Peyer's patch (tissue), 4 donors: Measurements from ENCODE around the gene PTPRM. TPM values are rescaled to one million over a fixed set of nuclear protein-coding genes. Genes with fewer than 3 reads are reported as not detected.

Experiments used
- DNase-seq, 3 donors: peaks; one replicate each; pipeline ENCODE4 v3.0.0-alpha.2; 2017 to 2019
- H3K27ac ChIP-seq, 4 donors: fragments of 200-600 bp; sonication (generic); one replicate each; pipeline ENCODE4 v1.5.1; 2016 to 2019
- H3K27me3 ChIP-seq, 2 donors: fragments of 200-600 bp; sonication (generic); one replicate each; pipeline ENCODE4 v1.5.1; 2019
- H3K36me3 ChIP-seq, 3 donors: fragments of 200-600 bp; sonication (generic); one replicate each; pipeline ENCODE4 v1.5.1; 2016 to 2019
- H3K4me1 ChIP-seq, 4 donors: fragments of 200-600 bp; sonication (generic); one replicate each; pipeline ENCODE4 v1.5.1; 2016 to 2019
- H3K4me3 ChIP-seq, 4 donors: fragments of 200-600 bp; sonication (generic); 1 replicate in 3 of 4; 2 replicates in 1 of 4; pipeline ENCODE4 v1.5.1; 2016 to 2019; ENCODE audit warnings: mild to moderate bottlenecking in 1 of 4
- H3K9me3 ChIP-seq, 4 donors: fragments of 200-600 bp; sonication (generic); one replicate each; pipeline ENCODE4 v1.5.1; 2016 to 2019; ENCODE audit warnings: mild to moderate bottlenecking in 1 of 4
- CTCF ChIP-seq, 6 experiments: fragments of 450-650 bp in 4 of 6; fragments of 200-600 bp in 2 of 6; sonication (generic) in 1 of 6; IDR thresholded peaks; one replicate each; pipeline ENCODE4 v1.5.1; 2017 to 2019; ENCODE audit warnings: antibody characterized with exemption in 6 of 6, mild to moderate bottlenecking in 3 of 6, moderate library complexity in 1 of 6
- POLR2A ChIP-seq, 2 donors: fragments of 450-650 bp; IDR thresholded peaks; one replicate each; pipeline ENCODE4 v1.5.1; 2017; ENCODE audit warnings: antibody characterized with exemption in 2 of 2, mild to moderate bottlenecking in 2 of 2, moderate library complexity in 2 of 2
- total RNA-seq, 4 donors: library from RNA; depleted of rRNA; stranded (reverse); fragments of >200 nt; gene quantifications; one replicate each; pipeline ENCODE4 v1.1.0, GENCODE V29; 2016

The PTPRM gene
- total RNA-seq, 4 donors from 2014 or later = 39.6 to 211 (median 80.3) TPM

GRCh38 chr18:8177330-8178016 is 610.4 kb downstream of the PTPRM start:
- Histone ChIP-seq H3K4me3 (no peak overlapping the region), H3K4me1 (peaks cover 0 to 4% (median 0%) of the 10 kb centered on the region in 4 donors), H3K27me3 (no peaks in the 10 kb centered on the region), H3K27ac (no peak overlapping the region), H3K9me3 (no peaks in the 10 kb centered on the region), H3K36me3 (no peaks in the 10 kb centered on the region)
- DNase-seq = no peak
- TF ChIP-seq CTCF (IDR thresholded peaks at IDR 0.05) (no peak), POLR2A (IDR thresholded peaks at IDR 0.05) (no peak)

GRCh38 chr18:8186413-8186812 is 619.3 kb downstream of the PTPRM start:
- Histone ChIP-seq H3K27ac (no peak overlapping the region), H3K27me3 (no peaks in the 10 kb centered on the region), H3K4me3 (no peak overlapping the region), H3K4me1 (no peaks in the 10 kb centered on the region), H3K36me3 (no peaks in the 10 kb centered on the region), H3K9me3 (no peaks in the 10 kb centered on the region)
- DNase-seq = no peak
- no peak for TF ChIP-seq POLR2A (IDR thresholded peaks at IDR 0.05)
- TF ChIP-seq CTCF (IDR thresholded peaks at IDR 0.05) = no peak

GRCh38 chr18:8188184-8188583 is 621.1 kb downstream of the PTPRM start:
- no peak for TF ChIP-seq CTCF (IDR thresholded peaks at IDR 0.05)
- TF ChIP-seq POLR2A (IDR thresholded peaks at IDR 0.05) = no peak
- Histone ChIP-seq H3K27ac (no peak overlapping the region), H3K4me3 (no peak overlapping the region), H3K4me1 (no peaks in the 10 kb centered on the region), H3K27me3 (no peaks in the 10 kb centered on the region), H3K9me3 (no peaks in the 10 kb centered on the region), H3K36me3 (no peaks in the 10 kb centered on the region)
- no peak for DNase-seq

- no peak for DNase-seq
- H3K27me3 ChIP-seq = no peaks in the 10 kb centered on the region
- H3K4me3 ChIP-seq = no peak overlapping the region
- H3K36me3 ChIP-seq = no peaks in the 10 kb centered on the region
- no peak for TF ChIP-seq POLR2A (IDR thresholded peaks at IDR 0.05)
- TF ChIP-seq CTCF (IDR thresholded peaks at IDR 0.05) = no peak
- H3K9me3 ChIP-seq = no peaks in the 10 kb centered on the region
- H3K27ac ChIP-seq = no peak overlapping the region
- no peaks in the 10 kb centered on the region for H3K4me1 ChIP-seq
Measured at GRCh38 chr18:8190980-8191379, 623.9 kb downstream of the PTPRM start.

GRCh38 chr18:8194431-8194830 is 627.3 kb downstream of the PTPRM start:
- no peak overlapping the region for H3K4me3 ChIP-seq
- no peak for TF ChIP-seq POLR2A (IDR thresholded peaks at IDR 0.05)
- TF ChIP-seq CTCF (IDR thresholded peaks at IDR 0.05) = no peak
- H3K4me1 ChIP-seq = no peaks in the 10 kb centered on the region
- H3K27ac ChIP-seq = no peak overlapping the region
- H3K36me3 ChIP-seq = no peaks in the 10 kb centered on the region
- no peaks in the 10 kb centered on the region for H3K27me3 ChIP-seq
- no peak for DNase-seq
- H3K9me3 ChIP-seq = no peaks in the 10 kb centered on the region

GRCh38 chr18:8196238-8196637 is 629.1 kb downstream of the PTPRM start:
- H3K4me1 ChIP-seq = no peaks in the 10 kb centered on the region
- no peaks in the 10 kb centered on the region for H3K9me3 ChIP-seq
- H3K36me3 ChIP-seq = no peaks in the 10 kb centered on the region
- H3K4me3 ChIP-seq = no peak overlapping the region
- no peaks in the 10 kb centered on the region for H3K27me3 ChIP-seq
- no peak for TF ChIP-seq CTCF (IDR thresholded peaks at IDR 0.05)
- TF ChIP-seq POLR2A (IDR thresholded peaks at IDR 0.05) = no peak
- no peak for DNase-seq
- no peak overlapping the region for H3K27ac ChIP-seq
